ENCODE data around the gene FSTL4.

GRCh38 chr5:133225671-133226152 lies 386.6 kb downstream of the FSTL4 start:
- TF ChIP-seq, protein P1, sequence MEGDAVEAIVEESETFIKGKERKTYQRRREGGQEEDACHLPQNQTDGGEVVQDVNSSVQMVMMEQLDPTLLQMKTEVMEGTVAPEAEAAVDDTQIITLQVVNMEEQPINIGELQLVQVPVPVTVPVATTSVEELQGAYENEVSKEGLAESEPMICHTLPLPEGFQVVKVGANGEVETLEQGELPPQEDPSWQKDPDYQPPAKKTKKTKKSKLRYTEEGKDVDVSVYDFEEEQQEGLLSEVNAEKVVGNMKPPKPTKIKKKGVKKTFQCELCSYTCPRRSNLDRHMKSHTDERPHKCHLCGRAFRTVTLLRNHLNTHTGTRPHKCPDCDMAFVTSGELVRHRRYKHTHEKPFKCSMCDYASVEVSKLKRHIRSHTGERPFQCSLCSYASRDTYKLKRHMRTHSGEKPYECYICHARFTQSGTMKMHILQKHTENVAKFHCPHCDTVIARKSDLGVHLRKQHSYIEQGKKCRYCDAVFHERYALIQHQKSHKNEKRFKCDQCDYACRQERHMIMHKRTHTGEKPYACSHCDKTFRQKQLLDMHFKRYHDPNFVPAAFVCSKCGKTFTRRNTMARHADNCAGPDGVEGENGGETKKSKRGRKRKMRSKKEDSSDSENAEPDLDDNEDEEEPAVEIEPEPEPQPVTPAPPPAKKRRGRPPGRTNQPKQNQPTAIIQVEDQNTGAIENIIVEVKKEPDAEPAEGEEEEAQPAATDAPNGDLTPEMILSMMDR (IDR thresholded peaks at IDR 0.05; ENCODE audit: borderline replicate concordance, extremely low read depth, low read length, poor library complexity, severe bottlenecking): no peak
- no peak for TF ChIP-seq EZH2 (IDR thresholded peaks at IDR 0.05; ENCODE audit: borderline replicate concordance, low read depth, low read length, severe bottlenecking)
